GM23248 (cell line): ENCODE measurements around the gene ATG7.

Source experiments
- EZH2 ChIP-seq: fragments of 200-600 bp; sonication (generic); IDR thresholded peaks from 2 replicates; pipeline ENCODE4 v1.6.1; 2018; ENCODE audit warnings: antibody characterized with exemption, mild to moderate bottlenecking; ENCODE audit not compliant: insufficient read depth, poor library complexity, severe bottlenecking
- EZH2phosphoT487 ChIP-seq: fragments of 200-600 bp; sonication (generic); IDR thresholded peaks from 2 replicates; pipeline ENCODE4 v1.6.1; 2018; ENCODE audit warnings: antibody characterized with exemption, moderate library complexity, mild to moderate bottlenecking, low read depth; ENCODE audit not compliant: insufficient read depth

DNA sequence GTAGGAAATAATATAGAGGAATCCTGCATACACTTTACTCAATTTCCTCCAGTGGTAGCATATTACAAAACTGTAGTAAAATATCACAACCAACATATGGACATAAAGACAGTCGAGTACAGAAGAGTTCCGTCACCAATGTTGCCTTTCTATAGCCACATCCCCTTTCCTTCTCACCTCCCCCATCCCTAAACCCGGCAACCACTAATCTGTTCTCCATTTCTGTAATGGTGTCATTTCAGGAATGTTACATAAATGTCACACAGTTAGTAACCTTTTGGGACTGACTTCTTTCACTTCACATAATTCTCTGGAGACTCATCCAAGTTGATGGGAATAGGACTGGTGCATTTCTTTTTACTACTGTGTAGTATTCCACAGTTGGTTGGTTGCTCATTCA, 41.4 kb upstream of the ATG7 start:
- TF ChIP-seq EZH2 (no peak), EZH2phosphoT487 (no peak)
